TTC549 (cell line): ENCODE data around the gene EFNA3.

Experiments used
- FAIRE-seq: peaks from 2 replicates; lab custom pipeline; 2012; peaks lifted over from hg19 to GRCh38; lab: Jason Lieb, UNC

EFNA3 gene

GRCh38 chr1:155048449-155049334 lies 29.9 kb upstream of the EFNA3 start:
- no peak for FAIRE-seq

- FAIRE-seq, result no peak
Measured at GRCh38 chr1:155049651-155050559, 28.7 kb upstream of the EFNA3 start.

- no peak for FAIRE-seq
Measured at GRCh38 chr1:155050560-155051341, 27.9 kb upstream of the EFNA3 start, which contains the start of gene ADAM15. TSS of gene ADAM15 (plus strand) at chr1:155051316. CDS start at chr1:155051387, 71 bp downstream.

GRCh38 chr1:155051342-155051776 lies 27.3 kb upstream of the EFNA3 start:
- no peak for FAIRE-seq

- no peak for FAIRE-seq
Measured at GRCh38 chr1:155051777-155052398, 26.7 kb upstream of the EFNA3 start.

- no peak for FAIRE-seq
Measured at GRCh38 chr1:155052439-155053395, 25.9 kb upstream of the EFNA3 start.

GRCh38 chr1:155053531-155054105 lies 25.0 kb upstream of the EFNA3 start:
- FAIRE-seq, result no peak

GRCh38 chr1:155057104-155057503 lies 21.5 kb upstream of the EFNA3 start:
- no peak for FAIRE-seq

- no peak for FAIRE-seq
Measured at GRCh38 chr1:155057788-155058211, 20.8 kb upstream of the EFNA3 start.

- no peak for FAIRE-seq
Measured at GRCh38 chr1:155060736-155061135, 17.9 kb upstream of the EFNA3 start.

GRCh38 chr1:155061381-155062150 lies 17.1 kb upstream of the EFNA3 start:
- FAIRE-seq, result peak; percentile 90

- FAIRE-seq, result no peak
Measured at GRCh38 chr1:155062151-155062686, 16.4 kb upstream of the EFNA3 start.

GRCh38 chr1:155062702-155063411 lies 15.8 kb upstream of the EFNA3 start:
- FAIRE-seq, result peak; percentile 45

- FAIRE-seq, result peak; percentile 96
Measured at GRCh38 chr1:155063550-155064110, 15.0 kb upstream of the EFNA3 start, which contains the start of gene EFNA4. TSS of gene EFNA4 (plus strand) at chr1:155063740. CDS start at chr1:155063824, 84 bp downstream.

GRCh38 chr1:155064111-155064831 lies 14.4 kb upstream of the EFNA3 start:
- no peak for FAIRE-seq

- FAIRE-seq, result no peak
Measured at GRCh38 chr1:155064832-155065429, 13.7 kb upstream of the EFNA3 start.

- no peak for FAIRE-seq
Measured at GRCh38 chr1:155066777-155067176, 11.9 kb upstream of the EFNA3 start.
